BE2C (cell line): ENCODE data around the gene ASTL.

Experiments
- DNase-seq: peaks from one replicate; pipeline ENCODE4 v3.0.0-alpha.2; 2020
- H3K27me3 ChIP-seq: fragments of 250-450 bp; sonication (Bioruptor Pico); 2 replicates; pipeline ENCODE4 v1.5.1; 2020; ENCODE audit warnings: mild to moderate bottlenecking
- H3K36me3 ChIP-seq: fragments of 250-450 bp; sonication (Bioruptor Pico); 2 replicates; pipeline ENCODE4 v1.5.1; 2020; ENCODE audit warnings: mild to moderate bottlenecking
- H3K4me1 ChIP-seq: fragments of 250-450 bp; sonication (Bioruptor Pico); 2 replicates; pipeline ENCODE4 v1.5.1; 2020
- H3K4me3 ChIP-seq: 2 replicates; pipeline ENCODE4 v1.5.1; 2011; ENCODE audit warnings: low read depth, low read length
- H3K9me3 ChIP-seq: fragments of 250-450 bp; sonication (Bioruptor Pico); 2 replicates; pipeline ENCODE4 v1.5.1; 2020
- TF ChIP-seq, protein P1 (sequence below): IDR thresholded peaks from 2 replicates; pipeline ENCODE4 v1.5.1; 2012; ENCODE audit warnings: mild to moderate bottlenecking, low read depth, low read length

ASTL gene

DNA sequence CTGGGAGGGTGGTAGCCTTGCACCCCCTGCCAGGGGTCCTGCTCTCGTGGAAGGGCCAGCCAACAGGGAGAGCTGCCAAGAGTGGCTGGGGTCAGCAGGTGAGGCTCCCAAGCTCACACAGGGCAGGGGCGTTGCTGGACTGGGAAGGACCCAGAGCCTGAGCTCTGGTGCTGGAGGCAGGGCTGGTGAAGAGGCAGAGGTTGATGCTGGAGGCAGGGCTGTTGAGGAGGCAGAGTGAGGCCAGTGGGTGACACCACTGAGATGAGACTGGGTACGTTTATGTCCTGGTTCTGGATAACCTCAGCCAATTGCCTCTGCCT, 29.0 kb downstream of the ASTL start:
- H3K9me3 ChIP-seq: no peaks in the 10 kb centered on the region
- TF ChIP-seq, protein P1, sequence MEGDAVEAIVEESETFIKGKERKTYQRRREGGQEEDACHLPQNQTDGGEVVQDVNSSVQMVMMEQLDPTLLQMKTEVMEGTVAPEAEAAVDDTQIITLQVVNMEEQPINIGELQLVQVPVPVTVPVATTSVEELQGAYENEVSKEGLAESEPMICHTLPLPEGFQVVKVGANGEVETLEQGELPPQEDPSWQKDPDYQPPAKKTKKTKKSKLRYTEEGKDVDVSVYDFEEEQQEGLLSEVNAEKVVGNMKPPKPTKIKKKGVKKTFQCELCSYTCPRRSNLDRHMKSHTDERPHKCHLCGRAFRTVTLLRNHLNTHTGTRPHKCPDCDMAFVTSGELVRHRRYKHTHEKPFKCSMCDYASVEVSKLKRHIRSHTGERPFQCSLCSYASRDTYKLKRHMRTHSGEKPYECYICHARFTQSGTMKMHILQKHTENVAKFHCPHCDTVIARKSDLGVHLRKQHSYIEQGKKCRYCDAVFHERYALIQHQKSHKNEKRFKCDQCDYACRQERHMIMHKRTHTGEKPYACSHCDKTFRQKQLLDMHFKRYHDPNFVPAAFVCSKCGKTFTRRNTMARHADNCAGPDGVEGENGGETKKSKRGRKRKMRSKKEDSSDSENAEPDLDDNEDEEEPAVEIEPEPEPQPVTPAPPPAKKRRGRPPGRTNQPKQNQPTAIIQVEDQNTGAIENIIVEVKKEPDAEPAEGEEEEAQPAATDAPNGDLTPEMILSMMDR: no peak
- no peaks in the 10 kb centered on the region for H3K4me1 ChIP-seq
- H3K27me3 ChIP-seq: no peaks in the 10 kb centered on the region
- H3K4me3 ChIP-seq: no peak overlapping the region
- no peaks in the 10 kb centered on the region for H3K36me3 ChIP-seq
- DNase-seq: no peak

DNA sequence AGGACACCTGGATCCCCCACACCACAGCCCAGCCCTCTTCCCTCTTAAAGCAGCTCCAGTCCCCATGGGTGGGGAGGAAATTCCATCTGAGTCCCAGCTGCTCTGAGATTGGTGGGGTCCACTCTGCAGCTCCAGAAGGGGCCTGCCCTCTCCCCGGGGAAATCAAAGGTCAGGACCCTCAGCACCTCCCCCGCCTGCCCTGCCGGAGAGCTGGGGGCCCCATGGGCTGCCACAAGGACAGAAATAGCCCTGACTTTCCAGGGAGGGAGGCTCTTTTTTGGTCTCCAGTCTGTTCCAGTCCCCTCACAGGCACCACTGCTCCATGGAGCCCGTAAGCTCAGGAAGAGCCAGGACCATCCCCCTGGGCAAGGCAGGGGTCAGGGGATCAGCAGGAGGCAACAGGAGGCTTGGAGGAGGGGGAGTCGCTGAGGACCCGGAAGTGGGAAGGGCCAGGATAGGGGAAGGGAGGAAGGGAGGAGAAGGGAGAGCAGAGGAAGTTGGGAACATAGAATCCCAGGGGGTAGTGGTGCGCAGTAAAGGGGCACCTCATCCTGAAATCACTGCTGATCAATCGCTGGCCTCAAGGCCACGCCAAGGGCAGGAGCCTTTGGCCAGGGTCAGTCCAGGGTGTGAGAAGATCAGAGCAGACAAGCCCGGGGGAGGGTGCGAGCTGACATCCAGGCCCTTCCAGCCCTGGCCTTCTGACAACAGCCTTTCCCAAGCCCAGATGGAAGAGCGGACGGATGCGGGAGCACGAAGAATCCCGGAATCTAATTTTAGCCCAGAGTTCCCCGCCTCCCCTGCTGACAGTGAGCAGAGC, 29.6 kb downstream of the ASTL start:
- Histone ChIP-seq H3K36me3 (no peaks in the 10 kb centered on the region), H3K27me3 (no peaks in the 10 kb centered on the region), H3K4me3 (no peak overlapping the region), H3K4me1 (no peaks in the 10 kb centered on the region), H3K9me3 (no peaks in the 10 kb centered on the region)
- no peak for DNase-seq
- TF ChIP-seq, protein P1: no peak

DNA sequence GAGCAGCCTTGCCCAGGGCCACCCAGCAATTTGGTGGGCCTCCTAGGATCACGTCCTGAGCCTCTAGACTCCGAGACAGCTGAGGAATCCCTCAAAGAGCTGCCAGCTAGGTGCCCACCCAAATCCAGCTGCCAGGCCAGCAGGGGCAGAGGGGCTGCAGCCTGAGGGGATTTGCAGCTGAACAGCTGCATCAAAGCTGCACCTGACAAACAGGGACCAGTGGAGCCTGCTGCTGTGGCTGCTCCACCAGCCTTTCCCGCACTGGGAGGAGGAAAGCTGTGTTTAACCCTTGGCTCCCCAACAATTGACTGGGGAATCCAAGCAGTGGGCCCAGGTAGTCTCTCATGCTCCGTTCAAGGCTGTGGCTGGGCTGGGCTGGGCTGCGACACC, 30.2 kb downstream of the ASTL start:
- Histone ChIP-seq H3K4me1 (no peaks in the 10 kb centered on the region), H3K4me3 (no peak overlapping the region), H3K36me3 (no peaks in the 10 kb centered on the region), H3K27me3 (no peaks in the 10 kb centered on the region), H3K9me3 (no peaks in the 10 kb centered on the region)
- no peak for DNase-seq
- TF ChIP-seq, protein P1: no peak

DNA sequence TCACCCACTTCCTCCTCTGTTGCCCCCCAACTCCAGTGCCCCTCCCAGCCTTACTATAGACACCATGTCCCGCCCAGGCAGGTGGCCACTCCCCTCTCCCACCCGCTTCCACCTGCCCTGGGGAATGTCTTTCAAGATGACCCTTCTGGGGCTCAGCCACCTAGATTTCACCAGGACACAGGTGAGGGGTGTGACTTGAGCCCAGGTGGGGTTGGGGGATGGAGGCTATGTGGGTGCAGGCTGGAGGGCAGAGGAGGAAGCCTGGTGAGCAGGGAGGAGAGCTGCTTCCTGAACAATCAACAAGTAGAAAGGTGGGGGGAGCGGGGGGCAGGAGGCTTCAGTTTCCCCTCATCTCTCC, 30.6 kb downstream of the ASTL start:
- Histone ChIP-seq H3K36me3 (no peaks in the 10 kb centered on the region), H3K27me3 (no peaks in the 10 kb centered on the region), H3K4me1 (no peaks in the 10 kb centered on the region), H3K4me3 (no peak overlapping the region), H3K9me3 (no peaks in the 10 kb centered on the region)
- DNase-seq: no peak
- TF ChIP-seq, protein P1: no peak

DNA sequence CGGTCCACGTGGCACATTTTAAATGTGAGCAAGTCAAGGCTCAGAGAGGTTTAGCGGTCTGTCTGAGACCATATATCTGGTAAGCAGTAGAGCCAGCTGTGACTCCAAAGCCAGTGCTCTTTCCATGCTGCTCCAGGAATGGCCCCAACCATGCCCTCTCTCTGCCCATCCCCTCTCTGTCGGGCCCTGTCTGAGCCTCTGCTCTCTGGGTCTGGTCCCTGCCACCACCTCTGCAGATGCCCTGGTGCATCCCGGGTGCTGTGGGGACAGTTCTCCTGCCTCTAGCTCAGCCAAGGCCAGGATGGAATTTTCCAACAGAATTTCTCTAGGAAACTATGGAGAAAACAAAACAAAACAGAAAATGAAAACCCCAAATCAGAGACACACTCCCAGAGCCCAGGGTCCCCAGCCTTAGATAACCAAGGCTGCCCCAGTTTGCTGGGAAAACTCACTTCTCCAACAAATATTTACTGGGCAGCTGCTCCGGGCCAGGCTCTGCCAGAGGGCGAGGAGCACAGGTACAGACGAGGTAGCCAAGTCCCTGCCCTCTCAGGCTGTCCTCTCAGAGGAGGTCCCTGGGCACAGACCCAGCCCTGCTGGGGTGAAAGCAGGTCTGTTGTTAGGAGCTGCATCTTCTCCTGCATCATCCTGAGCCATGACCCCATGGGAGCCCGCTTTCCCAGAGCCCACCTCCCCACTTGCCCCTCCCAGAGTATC, 31.2 kb downstream of the ASTL start:
- TF ChIP-seq, protein P1: no peak
- no peak for DNase-seq

More for the DNA sequence above, 31.2 kb downstream of the ASTL start:
- no peak overlapping the region for H3K4me3 ChIP-seq
- H3K36me3 ChIP-seq: no peaks in the 10 kb centered on the region
- H3K9me3 ChIP-seq: no peaks in the 10 kb centered on the region
- no peaks in the 10 kb centered on the region for H3K27me3 ChIP-seq
- H3K4me1 ChIP-seq: no peaks in the 10 kb centered on the region
